Left lung (tissue), 10 donors: ENCODE results near the gene PCBD2. TPM values are rescaled to one million over a fixed set of nuclear protein-coding genes. Genes with fewer than 3 reads are reported as not detected.

ENCODE experiments used
- ATAC-seq: fragments of 200-7000 bp; cut with Tn5 transposase; one replicate; pipeline ENCODE4 v1.9.1; 2020; ENCODE audit warnings: moderate library complexity
- DNase-seq, 4 donors: peaks; one replicate each; pipeline ENCODE4 v3.0.0-alpha.2; 2013 to 2020
- H3K27ac ChIP-seq, 2 donors: fragments of 200-600 bp; sonication (generic) in 1 of 2; one replicate each; pipeline versions ENCODE4 v1.5.0 to v1.8.0; 2020 to 2021
- H3K27me3 ChIP-seq, 2 donors: fragments of 200-600 bp; sonication (generic) in 1 of 2; one replicate each; pipeline versions ENCODE4 v1.5.0 to v1.8.0; 2020 to 2021
- H3K36me3 ChIP-seq, 2 donors: fragments of 200-600 bp; sonication (generic) in 1 of 2; one replicate each; pipeline versions ENCODE4 v1.5.0 to v1.8.0; 2020 to 2021
- H3K4me1 ChIP-seq, 2 donors: fragments of 200-600 bp; one replicate each; pipeline ENCODE4 v1.8.0; 2021
- H3K4me3 ChIP-seq, 2 donors: fragments of 200-600 bp; sonication (generic) in 1 of 2; one replicate each; pipeline versions ENCODE4 v1.5.0 to v1.8.0; 2020 to 2021; ENCODE audit warnings: mild to moderate bottlenecking in 1 of 2
- H3K9me3 ChIP-seq, 2 donors: fragments of 200-600 bp; sonication (generic) in 1 of 2; one replicate each; pipeline versions ENCODE4 v1.5.0 to v1.8.0; 2020 to 2021
- CTCF ChIP-seq, 2 donors: fragments of 200-600 bp; sonication (generic) in 1 of 2; IDR thresholded peaks; one replicate each; pipeline versions ENCODE4 v1.5.0 to v1.8.0; 2021; ENCODE audit warnings: antibody characterized with exemption in 2 of 2
- intact Hi-C, 2 donors: fragments of 100-400 bp; cut with DNase I; formaldehyde crosslinking; loops; one replicate each; pipeline versions ENCODE4 v1.11.2 to v1.14.2; 2022
- polyA plus RNA-seq, 6 donors: library from polyadenylated mRNA; unstranded; fragments of 120-200 nt; gene quantifications; one replicate each; pipeline ENCODE4 v1.2.1, GENCODE V29; 2013; ENCODE audit not compliant: insufficient read length in 6 of 6
- total RNA-seq, 2 donors: library from RNA; stranded (reverse); fragmentation: NEBNext Ultra II Directional; extraction: Animal tissue kit (Norgen Biotek cat#: 25700); gene quantifications; one replicate each; pipeline ENCODE4 v1.2.1, GENCODE V29; 2021
- donor health status: DM: no; HTN: yes; CAD: no.
- donor health status: DM: no; HTN: no; CAD: no.

Gene PCBD2
- total and polyA plus RNA-seq, 8 donors: 9.8 to 17.7 (median 13.5) TPM

GRCh38 chr5:134948911-134949310 is 44.0 kb downstream of the PCBD2 start:
- H3K27me3 ChIP-seq: no peaks in the 10 kb centered on the region

GRCh38 chr5:134949316-134949715 is 44.4 kb downstream of the PCBD2 start:
- H3K27ac ChIP-seq: no peak overlapping the region
- ATAC-seq (no peak), DNase-seq (no peak)
- no peaks in the 10 kb centered on the region for H3K4me1 ChIP-seq
- intact Hi-C loops: no loop called here
- peaks cover 0 to 2% of the 10 kb centered on the region in 2 donors for H3K36me3 ChIP-seq
- peaks cover 0 to 5% of the 10 kb centered on the region in 2 donors for H3K9me3 ChIP-seq
- TF ChIP-seq CTCF (IDR thresholded peaks at IDR 0.05): no peak
- no peaks in the 10 kb centered on the region for H3K27me3 ChIP-seq
- no peak overlapping the region for H3K4me3 ChIP-seq

More at GRCh38 chr5:134948911-134949310, 44.0 kb downstream of the PCBD2 start:
- Histone ChIP-seq H3K27ac (no peak overlapping the region), H3K4me1 (no peaks in the 10 kb centered on the region), H3K9me3 (peaks cover 0 to 1% of the 10 kb centered on the region in 2 donors), H3K4me3 (no peak overlapping the region), H3K36me3 (no peaks in the 10 kb centered on the region)
- ATAC-seq (no peak), DNase-seq (no peak)
- no peak for TF ChIP-seq CTCF (IDR thresholded peaks at IDR 0.05)
- intact Hi-C loops: no loop called here

- ATAC-seq (no peak), DNase-seq (no peak)
- no peak overlapping the region for H3K27ac ChIP-seq
- H3K36me3 ChIP-seq: peaks cover 0 to 47% of the 10 kb centered on the region in 2 donors
- no peaks in the 10 kb centered on the region for H3K27me3 ChIP-seq
- intact Hi-C loops: no loop called here
- no peak overlapping the region for H3K4me3 ChIP-seq
- no peak for TF ChIP-seq CTCF (IDR thresholded peaks at IDR 0.05)
- H3K9me3 ChIP-seq: peaks cover 0 to 15% of the 10 kb centered on the region in 2 donors
- H3K4me1 ChIP-seq: no peaks in the 10 kb centered on the region
These were observed 53.1 kb downstream of the PCBD2 start for GRCh38 chr5:134957920-134958608.

GRCh38 chr5:134958755-134959154 is 53.8 kb downstream of the PCBD2 start:
- H3K4me3 ChIP-seq: no peak overlapping the region
- peaks cover 0 to 15% of the 10 kb centered on the region in 2 donors for H3K9me3 ChIP-seq
- no peak overlapping the region for H3K27ac ChIP-seq
- no peak for TF ChIP-seq CTCF (IDR thresholded peaks at IDR 0.05)
- DNase-seq: no peak
- ATAC-seq: no peak
- H3K36me3 ChIP-seq: peaks cover 0 to 54% of the 10 kb centered on the region in 2 donors
- intact Hi-C loops: no loop called here
- no peaks in the 10 kb centered on the region for H3K27me3 ChIP-seq
- H3K4me1 ChIP-seq: no peaks in the 10 kb centered on the region

- intact Hi-C loops: no loop called here
- no peak for TF ChIP-seq CTCF (IDR thresholded peaks at IDR 0.05)
- H3K36me3 ChIP-seq: peaks cover 0 to 67% of the 10 kb centered on the region in 2 donors
These were observed 58.2 kb downstream of the PCBD2 start for GRCh38 chr5:134963098-134963497.

More at GRCh38 chr5:134963098-134963497, 58.2 kb downstream of the PCBD2 start:
- Histone ChIP-seq H3K9me3 (no peaks in the 10 kb centered on the region), H3K27me3 (no peaks in the 10 kb centered on the region), H3K4me3 (no peak overlapping the region), H3K27ac (no peak overlapping the region), H3K4me1 (no peaks in the 10 kb centered on the region)
- DNase-seq (no peak), ATAC-seq (no peak)
